OCI-M2 (cell line): ENCODE results near the gene TECR.

Experiments
- DNase-seq: peaks from one replicate; lab custom pipeline; 2025; ENCODE audit not compliant: unreplicated experiment; lab: John Stamatoyannopoulos, UW

Gene TECR

DNA sequence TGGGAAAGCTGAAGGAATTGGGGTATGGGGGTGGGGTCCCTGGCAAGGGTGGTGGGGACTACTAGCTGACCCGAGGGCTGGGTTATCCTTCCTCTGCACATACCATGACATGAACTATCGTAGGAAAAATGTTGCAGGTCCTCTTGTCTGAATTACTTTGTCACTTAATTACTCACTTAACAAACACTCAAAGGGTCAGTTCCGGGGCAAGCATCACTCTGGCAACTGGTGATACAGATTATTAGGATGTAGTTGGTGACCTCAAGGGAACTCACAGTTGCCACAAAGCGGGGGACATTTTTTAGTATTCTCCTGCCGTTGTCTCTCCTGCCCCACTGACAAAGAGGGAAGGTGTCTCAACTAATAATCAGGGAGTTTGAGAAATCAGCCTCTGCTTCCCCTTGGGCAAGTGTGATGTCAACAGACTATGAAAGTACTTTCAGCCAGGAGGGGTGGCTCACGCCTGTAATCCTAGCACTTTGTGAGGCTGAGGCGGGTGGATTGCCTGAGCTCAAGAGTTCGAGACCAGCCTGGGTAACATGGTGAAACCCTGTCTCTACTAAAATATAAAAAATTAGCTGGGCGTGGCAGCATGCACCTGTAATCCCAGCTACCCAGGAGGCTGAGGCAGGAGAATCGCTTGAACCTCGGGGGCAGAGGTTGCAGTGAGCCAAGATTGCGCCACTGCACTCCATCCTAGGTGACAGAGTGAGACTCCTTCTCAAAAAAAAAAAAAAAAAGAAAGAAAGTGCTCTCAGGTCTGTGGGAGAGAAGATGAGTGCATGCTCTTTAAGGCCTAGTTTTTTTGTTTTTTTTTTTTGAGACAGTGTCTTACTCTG, 21.5 kb upstream of the TECR start:
- DNase-seq: no peak

DNA sequence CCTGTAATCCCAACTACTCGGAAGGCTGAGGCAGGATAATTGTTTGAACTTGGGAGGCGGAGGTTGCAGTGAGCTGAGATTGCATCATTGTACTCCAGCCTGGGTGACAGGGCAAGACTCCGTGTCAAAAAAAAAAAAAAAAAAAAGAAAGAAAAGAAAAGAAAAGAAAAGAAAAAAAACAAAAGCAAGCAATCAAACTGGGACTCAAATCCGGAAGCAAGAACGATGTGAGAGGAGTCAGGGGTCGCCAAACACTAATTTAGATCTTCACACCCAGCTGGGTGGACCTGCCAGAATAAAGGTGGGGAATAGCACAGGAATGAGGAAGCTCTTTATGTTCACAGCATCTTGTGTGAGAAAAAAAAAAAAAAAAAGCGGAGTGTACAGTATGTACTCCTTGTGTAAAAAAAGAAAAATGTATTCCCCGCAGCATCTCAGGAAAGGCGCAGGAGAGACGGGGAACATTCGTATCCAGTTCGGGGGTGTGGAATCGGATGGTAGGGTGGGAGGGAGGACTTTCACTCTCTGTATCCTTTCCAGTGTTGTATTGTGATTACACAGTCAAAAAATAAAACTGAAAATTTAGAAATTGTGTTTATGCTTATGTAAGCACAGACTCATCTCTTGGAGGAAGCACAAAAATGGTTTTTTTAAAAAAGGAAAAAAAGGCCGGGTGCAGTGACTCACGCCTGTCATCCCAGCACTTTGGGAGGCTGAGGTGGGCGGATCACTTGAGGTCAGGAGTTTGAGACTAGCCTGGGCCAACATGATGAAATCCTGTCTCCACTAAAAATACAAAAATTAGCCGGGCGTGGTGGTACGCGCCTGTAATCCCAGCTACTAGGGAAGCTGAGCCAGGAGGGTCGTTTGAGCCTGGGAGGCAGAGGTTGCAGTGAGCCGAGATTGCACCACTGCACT, 18.8 kb upstream of the TECR start:
- DNase-seq: no peak

GRCh38 chr19:14511229-14511593, 18.2 kb upstream of the TECR start:
- DNase-seq: no peak

DNA sequence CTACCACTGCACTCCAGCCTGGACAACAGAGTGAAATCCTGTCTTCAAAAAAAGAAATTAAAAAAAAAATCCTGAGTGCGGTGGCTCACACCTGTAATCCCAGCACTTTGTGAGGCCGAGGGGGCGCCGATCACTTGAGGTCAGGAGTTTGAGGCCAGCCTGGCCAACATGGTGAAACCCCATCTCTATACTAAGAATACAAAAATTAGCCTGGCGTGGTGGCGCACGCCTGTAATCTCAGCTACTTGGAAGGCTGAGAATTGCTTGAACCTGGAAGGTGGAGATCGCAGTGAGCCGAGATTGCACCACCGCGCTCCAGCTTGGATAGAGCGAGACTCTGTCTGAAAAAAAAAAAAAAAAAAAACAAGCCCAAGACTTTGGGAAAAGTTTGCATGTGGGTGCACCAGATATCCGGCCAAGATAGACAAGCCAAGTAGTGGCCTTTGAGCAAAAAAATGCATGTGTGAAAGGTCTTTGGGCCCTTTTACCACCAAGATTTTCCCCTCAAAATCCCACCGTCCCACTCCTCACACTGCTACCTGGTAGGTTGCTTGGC, 16.9 kb upstream of the TECR start:
- no peak for DNase-seq

- no peak for DNase-seq
These were observed 15.1 kb upstream of the TECR start for GRCh38 chr19:14514215-14514863.

GRCh38 chr19:14515501-14516047, 13.8 kb upstream of the TECR start:
- DNase-seq: no peak

- no peak for DNase-seq
These were observed 13.3 kb upstream of the TECR start for GRCh38 chr19:14516048-14516534.

DNA sequence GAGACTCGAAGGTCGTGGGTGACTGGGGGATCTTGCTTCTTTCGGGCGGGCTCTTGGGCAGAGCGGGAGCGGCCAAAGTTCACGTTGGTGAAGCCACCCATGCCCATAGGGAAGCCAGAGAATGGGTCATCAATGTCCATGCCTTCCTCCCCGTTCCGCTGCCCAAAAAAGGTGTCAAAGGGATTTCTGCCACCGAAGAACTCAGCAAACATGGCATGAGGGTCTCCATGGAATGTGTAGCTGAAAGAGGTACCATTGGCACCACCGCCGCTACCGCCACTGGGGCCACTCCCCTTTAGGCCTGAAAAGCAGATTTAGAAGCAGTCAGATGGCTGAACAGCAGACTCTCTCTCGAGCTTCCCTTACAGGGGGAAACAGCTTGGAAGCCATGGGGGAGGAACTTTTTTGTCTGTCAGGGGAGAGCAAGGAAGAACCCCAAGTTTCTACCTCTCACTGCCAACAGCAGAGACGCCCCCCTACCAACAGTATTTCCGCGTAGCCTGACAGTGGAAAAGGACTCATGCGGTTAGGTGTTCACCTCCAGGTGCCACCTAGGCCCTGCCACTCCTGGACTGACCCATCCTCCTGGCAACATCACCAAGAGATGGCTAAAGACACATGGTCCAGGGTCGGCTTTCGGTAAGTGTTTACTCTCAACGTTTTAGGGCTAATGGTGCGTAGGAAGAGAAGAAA, 12.5 kb upstream of the TECR start:
- no peak for DNase-seq

GRCh38 chr19:14517446-14517839, 12.0 kb upstream of the TECR start:
- DNase-seq: no peak

DNA sequence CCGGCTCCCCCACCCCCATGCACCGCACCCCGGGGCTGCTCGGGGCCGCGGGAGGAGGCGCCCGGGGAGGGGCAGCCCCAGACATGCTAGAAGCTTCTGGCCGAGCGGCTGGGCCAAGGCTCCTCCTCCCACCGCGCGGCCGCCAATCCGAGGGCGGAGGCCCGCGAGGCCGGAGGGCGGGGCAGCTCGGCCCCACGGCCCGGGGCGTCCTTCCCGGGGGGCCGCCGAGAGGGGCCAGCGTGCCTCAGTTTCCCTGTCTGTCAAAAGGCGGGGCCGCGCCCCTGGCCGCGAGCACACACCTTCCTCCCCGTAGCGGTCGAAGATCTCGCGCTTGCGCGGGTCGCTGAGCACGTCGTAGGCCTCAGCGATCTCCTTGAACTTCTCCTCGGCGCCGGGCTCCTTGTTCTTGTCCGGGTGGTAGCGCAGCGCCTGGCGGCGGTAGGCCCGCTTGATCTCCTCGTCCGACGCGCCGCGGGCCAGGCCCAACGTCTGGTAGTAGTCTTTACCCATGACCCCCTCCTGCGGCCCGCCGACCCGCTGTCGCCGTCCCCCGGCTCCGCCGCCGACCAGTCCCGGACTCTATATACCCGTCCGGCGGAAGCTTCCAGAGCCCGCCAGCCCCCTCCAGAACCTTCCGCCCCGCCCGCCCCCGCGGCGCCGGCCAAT, 11.4 kb upstream of the TECR start, which contains the start of gene DNAJB1:
TSS of gene DNAJB1 (minus strand) at position 558 of the 666 bp plus-strand sequence. CDS start at position 510, 48 bp downstream.
- no peak for DNase-seq

- no peak for DNase-seq
These were observed 10.0 kb upstream of the TECR start for GRCh38 chr19:14519245-14519859.

GRCh38 chr19:14519860-14520407, 9.5 kb upstream of the TECR start:
- no peak for DNase-seq

GRCh38 chr19:14520543-14520942, 8.9 kb upstream of the TECR start:
- DNase-seq: no peak

DNA sequence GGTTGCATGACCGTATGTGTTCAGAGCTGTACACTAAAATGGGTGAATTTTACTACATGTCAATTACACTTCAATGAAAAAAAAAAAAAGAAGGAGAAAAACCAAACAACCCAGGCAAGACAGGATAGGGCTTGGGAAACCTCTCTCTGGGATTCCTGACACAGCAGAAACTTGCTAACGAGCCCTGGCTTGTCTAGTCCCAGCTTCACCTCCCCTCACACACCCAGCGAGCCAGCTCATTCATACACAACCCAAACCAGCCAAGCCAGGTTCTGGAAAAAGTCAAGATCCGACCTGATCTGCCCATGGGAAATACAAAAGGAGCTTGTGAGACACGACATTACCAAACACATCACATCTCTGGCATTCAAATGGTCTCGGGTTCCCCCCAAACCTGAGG, 3.7 kb upstream of the TECR start:
- DNase-seq: no peak

GRCh38 chr19:14526423-14526822, 3.0 kb upstream of the TECR start:
- DNase-seq: no peak

DNA sequence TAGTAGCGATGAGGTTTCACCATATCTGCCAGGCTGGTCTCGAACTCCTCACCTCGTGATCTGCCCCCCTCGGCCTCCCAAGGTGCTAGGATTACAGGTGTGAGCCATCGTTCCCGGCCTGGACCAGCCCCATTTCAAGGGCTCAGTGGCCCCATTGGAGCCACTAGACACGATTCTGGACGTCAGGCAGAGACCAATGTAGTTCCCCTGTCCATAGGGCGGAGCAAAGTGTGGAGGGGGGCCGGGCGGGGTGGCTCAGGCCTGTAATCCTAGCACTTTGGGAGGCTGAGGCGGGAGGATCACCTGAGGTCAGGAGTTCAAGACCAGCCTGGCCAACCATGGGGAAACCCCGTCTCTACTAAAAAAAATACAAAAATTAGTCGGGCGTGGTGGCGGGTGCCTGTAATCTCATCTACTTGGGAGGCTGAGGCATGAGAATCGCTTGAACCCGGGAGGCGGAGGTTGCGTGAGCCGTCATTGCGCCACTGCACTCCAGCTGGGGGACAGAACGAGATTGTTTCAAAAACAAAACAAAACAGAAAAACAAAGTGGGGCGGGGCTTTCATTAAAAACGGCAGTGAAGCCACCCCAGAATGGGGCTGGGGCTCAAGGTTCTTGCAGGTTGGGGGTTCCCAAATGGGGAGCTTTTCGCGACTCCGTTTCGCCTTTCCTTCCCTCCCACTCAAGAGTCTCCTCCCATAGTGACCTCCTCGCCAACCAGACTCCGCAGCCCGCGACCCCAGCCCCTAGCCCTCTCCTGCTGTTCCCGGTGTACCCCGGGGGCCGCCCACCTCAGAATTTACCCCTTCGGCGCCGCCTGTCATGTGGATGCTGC, 758 bp upstream of the TECR start:
- no peak for DNase-seq

DNA sequence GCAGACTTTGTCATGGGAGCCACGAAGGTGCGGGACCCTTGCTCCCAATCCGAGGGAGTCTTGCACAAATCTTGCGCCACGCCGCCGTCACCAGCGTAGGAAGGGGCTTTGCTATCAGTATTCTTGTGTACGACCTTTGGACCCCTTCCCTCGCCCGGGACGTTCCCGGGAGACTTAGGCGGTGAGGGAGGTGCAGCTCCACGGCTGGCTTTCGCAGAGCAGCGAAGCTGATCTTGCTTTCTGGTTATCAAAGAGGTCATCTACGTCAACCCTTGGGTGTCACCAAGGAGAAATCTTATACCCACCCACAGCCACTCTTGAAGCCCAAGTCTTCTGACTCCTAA, 583 bp downstream of the TECR start:
- DNase-seq: no peak

DNA sequence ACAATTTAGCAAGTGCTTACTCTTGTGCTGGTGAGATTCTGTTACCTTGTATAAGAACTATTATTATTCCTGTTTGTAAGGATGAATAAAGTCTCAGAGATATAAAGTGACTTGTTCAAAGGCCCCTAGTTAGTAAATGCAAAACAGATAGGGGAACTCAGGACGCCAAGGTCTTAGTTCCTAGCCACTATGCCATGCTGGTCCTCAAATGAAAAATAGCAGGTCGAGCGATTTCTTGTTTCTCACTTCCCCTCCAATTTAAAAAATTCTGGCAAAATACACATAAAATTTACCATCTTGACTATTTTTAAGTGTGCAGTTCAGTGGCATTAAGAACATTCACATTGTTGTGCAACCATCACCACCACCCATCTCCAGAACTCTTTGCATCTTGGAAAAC, 1.1 kb downstream of the TECR start:
- no peak for DNase-seq
